ENCODE measurements around the gene BABAM2.

Gene BABAM2

DNA sequence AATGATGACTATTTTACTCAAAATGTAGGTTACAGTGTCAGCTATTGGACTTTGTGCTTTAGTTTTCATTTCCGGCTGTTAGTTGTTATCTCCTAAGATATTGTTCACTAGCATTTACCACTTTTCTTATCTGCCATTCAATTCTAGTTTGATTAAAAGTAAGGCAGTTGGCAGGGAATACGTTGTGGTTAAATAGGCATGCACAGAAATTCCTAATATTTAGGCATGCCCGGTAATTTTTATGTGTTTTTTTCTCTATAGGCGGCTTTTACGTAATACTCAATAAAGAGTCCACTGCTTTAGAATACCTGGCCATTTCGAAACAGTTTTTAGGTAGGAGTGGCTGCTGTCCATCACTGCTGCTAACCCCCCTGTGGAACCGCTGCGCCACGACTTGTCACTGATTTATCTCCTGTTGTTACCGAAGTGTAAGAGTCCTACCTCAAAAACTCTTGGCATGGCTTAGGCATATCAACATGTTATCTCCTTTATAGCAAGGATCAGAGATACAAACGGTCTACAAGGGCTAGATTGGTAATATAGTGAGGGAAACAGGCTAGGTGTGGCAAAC is 39.5 kb downstream of the BABAM2 start:
- no peak overlapping the region for H3K4me3 ChIP-seq (ENCODE audit: low read depth, low read length)
- H3K27me3 ChIP-seq (ENCODE audit: insufficient read depth, low read depth, severe bottlenecking): no peaks in the 10 kb centered on the region
- TF ChIP-seq, protein P1, sequence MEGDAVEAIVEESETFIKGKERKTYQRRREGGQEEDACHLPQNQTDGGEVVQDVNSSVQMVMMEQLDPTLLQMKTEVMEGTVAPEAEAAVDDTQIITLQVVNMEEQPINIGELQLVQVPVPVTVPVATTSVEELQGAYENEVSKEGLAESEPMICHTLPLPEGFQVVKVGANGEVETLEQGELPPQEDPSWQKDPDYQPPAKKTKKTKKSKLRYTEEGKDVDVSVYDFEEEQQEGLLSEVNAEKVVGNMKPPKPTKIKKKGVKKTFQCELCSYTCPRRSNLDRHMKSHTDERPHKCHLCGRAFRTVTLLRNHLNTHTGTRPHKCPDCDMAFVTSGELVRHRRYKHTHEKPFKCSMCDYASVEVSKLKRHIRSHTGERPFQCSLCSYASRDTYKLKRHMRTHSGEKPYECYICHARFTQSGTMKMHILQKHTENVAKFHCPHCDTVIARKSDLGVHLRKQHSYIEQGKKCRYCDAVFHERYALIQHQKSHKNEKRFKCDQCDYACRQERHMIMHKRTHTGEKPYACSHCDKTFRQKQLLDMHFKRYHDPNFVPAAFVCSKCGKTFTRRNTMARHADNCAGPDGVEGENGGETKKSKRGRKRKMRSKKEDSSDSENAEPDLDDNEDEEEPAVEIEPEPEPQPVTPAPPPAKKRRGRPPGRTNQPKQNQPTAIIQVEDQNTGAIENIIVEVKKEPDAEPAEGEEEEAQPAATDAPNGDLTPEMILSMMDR (IDR thresholded peaks at IDR 0.05; ENCODE audit: low read depth, low read length): no peak
- DNase-seq: no peak
- no peaks in the 10 kb centered on the region for H3K36me3 ChIP-seq
- no peak overlapping the region for H3K27ac ChIP-seq
- no peaks in the 10 kb centered on the region for H3K9me3 ChIP-seq (ENCODE audit: severe bottlenecking)

DNA sequence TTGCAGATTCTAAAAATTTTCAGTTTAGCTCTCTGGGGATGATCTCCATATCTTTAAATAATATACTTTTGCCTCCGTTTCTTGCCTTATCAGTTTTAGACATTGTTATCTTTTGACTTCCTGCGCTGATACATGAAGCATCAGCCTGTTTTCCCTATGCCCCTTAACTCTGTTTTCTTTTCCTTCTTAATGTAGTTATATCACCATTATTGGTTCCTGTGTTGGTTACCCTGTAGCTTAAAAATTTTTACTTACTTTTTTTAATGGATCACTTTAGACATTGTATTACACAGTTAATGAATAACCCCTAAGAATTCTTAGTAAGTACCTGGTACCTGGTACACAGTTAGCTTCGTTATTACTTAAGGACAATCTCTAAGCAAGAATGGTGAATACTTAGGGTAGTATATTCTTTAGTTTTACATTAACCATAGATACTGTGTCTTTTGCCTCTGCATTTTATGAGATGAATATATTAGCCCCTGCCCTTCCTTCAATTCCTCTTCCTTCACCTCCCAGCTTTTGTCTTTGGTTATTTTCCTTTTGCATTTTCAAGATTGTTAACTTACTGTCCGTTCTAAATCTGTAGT is 40.9 kb downstream of the BABAM2 start:
- no peaks in the 10 kb centered on the region for H3K27me3 ChIP-seq (ENCODE audit: insufficient read depth, low read depth, severe bottlenecking)
- H3K4me3 ChIP-seq (ENCODE audit: low read depth, low read length): no peak overlapping the region
- H3K27ac ChIP-seq: no peak overlapping the region
- DNase-seq: no peak
- H3K9me3 ChIP-seq (ENCODE audit: severe bottlenecking): no peaks in the 10 kb centered on the region
- H3K36me3 ChIP-seq: no peaks in the 10 kb centered on the region
- TF ChIP-seq, protein P1 (IDR thresholded peaks at IDR 0.05; ENCODE audit: low read depth, low read length): no peak

DNA sequence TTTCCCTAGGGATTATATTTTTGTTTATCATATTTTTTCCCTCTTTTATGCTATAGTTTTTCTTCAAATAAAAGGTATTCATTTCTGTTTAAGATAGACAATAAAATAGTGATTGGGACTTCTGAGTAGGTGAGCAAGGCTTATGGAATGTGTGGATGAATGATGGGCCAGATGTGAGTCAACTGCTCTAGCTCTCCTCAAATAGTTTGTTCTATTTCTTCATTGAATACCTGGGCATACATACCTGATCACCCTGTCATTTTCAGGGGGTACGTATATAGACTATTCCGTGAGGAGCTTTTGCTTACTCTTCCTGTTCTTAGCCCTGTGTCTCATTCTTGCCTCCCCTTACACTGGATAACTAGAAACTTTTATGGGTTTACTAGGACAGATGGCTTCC is 41.9 kb downstream of the BABAM2 start:
- no peak overlapping the region for H3K4me3 ChIP-seq (ENCODE audit: low read depth, low read length)
- no peaks in the 10 kb centered on the region for H3K9me3 ChIP-seq (ENCODE audit: severe bottlenecking)
- no peaks in the 10 kb centered on the region for H3K36me3 ChIP-seq
- TF ChIP-seq, protein P1 (IDR thresholded peaks at IDR 0.05; ENCODE audit: low read depth, low read length): no peak
- DNase-seq: no peak
- H3K27ac ChIP-seq: no peak overlapping the region
- no peaks in the 10 kb centered on the region for H3K27me3 ChIP-seq (ENCODE audit: insufficient read depth, low read depth, severe bottlenecking)

- Histone ChIP-seq H3K9me3 (ENCODE audit: severe bottlenecking) (no peaks in the 10 kb centered on the region), H3K36me3 (no peaks in the 10 kb centered on the region), H3K27ac (no peak overlapping the region), H3K27me3 (ENCODE audit: insufficient read depth, low read depth, severe bottlenecking) (no peaks in the 10 kb centered on the region), H3K4me3 (ENCODE audit: low read depth, low read length) (no peak overlapping the region)
- no peak for DNase-seq
- TF ChIP-seq, protein P1 (IDR thresholded peaks at IDR 0.05; ENCODE audit: low read depth, low read length): no peak
Observed at GRCh38 chr2:27935026-27935425, 44.5 kb downstream of the BABAM2 start.

DNA sequence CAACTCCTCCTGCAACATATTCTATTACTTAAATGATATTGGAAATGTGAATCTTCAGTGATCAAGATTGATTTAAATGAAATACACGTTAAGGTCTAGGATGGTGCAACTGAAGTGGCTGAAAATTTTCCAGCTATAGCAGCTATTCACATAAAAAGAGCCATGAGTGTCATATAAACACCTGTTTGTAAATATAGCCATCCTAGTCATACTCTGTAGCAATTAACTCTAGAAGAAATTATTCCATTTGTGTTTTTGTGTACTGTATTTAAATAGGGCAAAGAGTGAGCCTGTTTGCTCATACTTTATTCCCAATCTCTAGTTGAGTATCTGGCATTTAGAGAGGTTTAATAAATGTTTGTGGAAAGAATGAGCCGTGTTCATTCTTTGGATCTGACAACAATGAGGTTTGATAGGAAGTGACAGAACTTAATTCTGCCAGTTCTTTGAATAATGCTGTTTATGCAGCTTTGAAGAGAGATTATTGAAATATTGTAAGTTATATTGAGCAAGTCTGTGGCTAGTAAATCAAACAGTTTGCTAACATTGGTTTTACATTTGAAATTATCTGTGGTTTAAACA is 49.7 kb downstream of the BABAM2 start:
- TF ChIP-seq, protein P1 (IDR thresholded peaks at IDR 0.05; ENCODE audit: low read depth, low read length): no peak
- Histone ChIP-seq H3K27ac (no peak overlapping the region), H3K36me3 (no peaks in the 10 kb centered on the region), H3K9me3 (ENCODE audit: severe bottlenecking) (no peaks in the 10 kb centered on the region), H3K27me3 (ENCODE audit: insufficient read depth, low read depth, severe bottlenecking) (no peaks in the 10 kb centered on the region), H3K4me3 (ENCODE audit: low read depth, low read length) (no peak overlapping the region)
- no peak for DNase-seq

All from WERI-Rb-1 (cell line).